Measurements from ENCODE around the gene CADPS. TPM values are rescaled to one million over a fixed set of nuclear protein-coding genes. Genes with fewer than 3 reads are reported as not detected.

CADPS gene
- total and polyA plus RNA-seq, 11 donors: 3.6 to 37.8 (median 12.9) TPM

DNA sequence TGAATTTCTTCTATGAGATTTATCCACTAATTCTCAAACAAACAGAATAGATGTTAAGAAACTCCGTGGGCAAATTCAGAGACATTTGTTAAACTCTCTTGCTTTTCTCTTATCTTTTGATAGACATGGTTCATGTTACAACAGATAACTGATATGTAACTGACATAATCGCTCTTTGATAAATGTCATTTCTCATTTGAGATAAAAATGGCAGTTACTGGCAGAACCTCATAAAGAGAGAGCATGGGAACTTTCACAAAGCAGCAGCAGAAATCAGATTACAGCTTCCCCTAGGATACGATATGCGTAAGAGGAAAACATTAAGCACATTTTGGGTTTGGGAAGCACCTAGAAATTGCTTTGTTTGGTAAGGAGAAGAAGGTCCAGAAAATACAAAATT is 126.1 kb downstream of the CADPS start:
- TF ChIP-seq POLR2A (IDR thresholded peaks at IDR 0.05) (no peak), CTCF (IDR thresholded peaks at IDR 0.05) (no peak)
- Histone ChIP-seq H3K36me3 (no peaks in the 10 kb centered on the region), H3K27me3 (no peaks in the 10 kb centered on the region), H3K4me3 (no peak overlapping the region), H3K4me1 (peaks cover 0 to 3% (median 0%) of the 10 kb centered on the region in 12 donors), H3K9me3 (no peaks in the 10 kb centered on the region), H3K27ac (no peak overlapping the region)
- ATAC-seq (no peak), DNase-seq (no peak)
- intact Hi-C loops (cut with DNase I): no loop called here
- 42 to 56% (median 46%) methylated on average over 4 of the region's 4 CpGs for WGBS, 4 donors

GRCh38 chr3:62737449-62737848 is 137.8 kb downstream of the CADPS start:
- no peak overlapping the region for H3K4me3 ChIP-seq
- H3K4me1 ChIP-seq: no peaks in the 10 kb centered on the region
- peaks cover 0 to 8% (median 0%) of the 10 kb centered on the region in 12 donors for H3K9me3 ChIP-seq
- intact Hi-C loops (cut with DNase I): no loop called here
- ATAC-seq: no peak
- no peaks in the 10 kb centered on the region for H3K36me3 ChIP-seq
- DNase-seq: no peak
- no peak overlapping the region for H3K27ac ChIP-seq
- no peaks in the 10 kb centered on the region for H3K27me3 ChIP-seq
- TF ChIP-seq POLR2A (IDR thresholded peaks at IDR 0.05) (no peak), CTCF (IDR thresholded peaks at IDR 0.05) (no peak)
- WGBS, 4 donors: 60 to 77% (median 62%) methylated on average over 3 of the region's 3 CpGs

- Histone ChIP-seq H3K27me3 (no peaks in the 10 kb centered on the region), H3K36me3 (no peaks in the 10 kb centered on the region), H3K9me3 (peaks cover 0 to 8% (median 0%) of the 10 kb centered on the region in 12 donors), H3K4me1 (no peaks in the 10 kb centered on the region), H3K27ac (no peak overlapping the region), H3K4me3 (no peak overlapping the region)
- ATAC-seq: no peak
- intact Hi-C loops (cut with DNase I): no loop called here
- no peak for DNase-seq
- no peak for TF ChIP-seq POLR2A (IDR thresholded peaks at IDR 0.05)
- WGBS, 4 donors: 94 to 100% (median 97%) methylated on average over 1 of the region's 1 CpG
Measured at GRCh38 chr3:62735510-62735909, 139.7 kb downstream of the CADPS start.

DNA sequence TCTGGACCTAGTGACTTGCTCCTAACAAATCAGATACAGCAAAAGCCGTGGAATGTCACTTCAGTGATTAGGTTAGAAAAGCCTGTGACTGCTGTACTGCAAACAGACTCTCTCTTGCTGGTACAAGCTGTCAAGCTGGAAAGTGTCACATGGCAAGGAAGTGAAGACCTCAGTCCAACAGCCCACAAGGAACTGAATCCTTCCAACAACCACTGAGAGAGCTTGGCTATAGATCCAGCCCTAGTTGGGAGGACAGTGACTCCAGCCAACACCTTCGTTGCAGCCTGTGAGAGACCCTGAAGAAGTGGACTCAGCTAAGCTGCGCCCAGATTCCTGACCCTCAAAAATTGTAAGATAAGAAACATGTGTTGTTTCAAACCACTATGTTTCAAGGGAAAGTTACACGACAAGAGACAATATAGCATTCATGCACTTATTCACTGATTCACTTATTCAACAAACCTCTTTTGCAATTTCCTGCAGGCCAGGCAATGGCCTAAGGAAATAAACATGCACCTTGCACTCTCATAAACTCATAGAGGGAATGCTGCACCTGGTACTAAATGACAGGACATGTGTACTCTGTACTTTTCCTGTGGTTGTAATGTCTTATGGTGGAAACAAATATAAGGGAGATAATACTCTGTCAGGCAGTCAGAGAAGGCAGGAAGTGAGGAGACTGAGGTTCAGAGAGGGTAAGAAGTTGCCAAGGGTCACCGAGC is 142.9 kb downstream of the CADPS start:
- Histone ChIP-seq H3K4me1 (peaks cover 0 to 10% (median 0%) of the 10 kb centered on the region in 12 donors), H3K27me3 (no peaks in the 10 kb centered on the region), H3K9me3 (no peaks in the 10 kb centered on the region), H3K4me3 (no peak overlapping the region), H3K36me3 (no peaks in the 10 kb centered on the region), H3K27ac (no peak overlapping the region)
- intact Hi-C loops (cut with DNase I): no loop called here
- DNase-seq (no peak), ATAC-seq (no peak)
- 75 to 92% (median 80%) methylated on average over 5 of the region's 5 CpGs for WGBS, 4 donors
- TF ChIP-seq CTCF (IDR thresholded peaks at IDR 0.05): no peak

- TF ChIP-seq POLR2A (IDR thresholded peaks at IDR 0.05) (no peak), CTCF (IDR thresholded peaks at IDR 0.05) (no peak)
- no peak for ATAC-seq
- intact Hi-C loops (cut with DNase I): no loop called here
- WGBS, 4 donors: 71 to 82% (median 77%) methylated on average over 5 of the region's 5 CpGs
- Histone ChIP-seq H3K27me3 (no peaks in the 10 kb centered on the region), H3K4me1 (peaks cover 0 to 10% (median 0%) of the 10 kb centered on the region in 12 donors), H3K9me3 (no peaks in the 10 kb centered on the region), H3K4me3 (no peak overlapping the region), H3K27ac (no peak overlapping the region), H3K36me3 (no peaks in the 10 kb centered on the region)
- DNase-seq: no peak
Measured at GRCh38 chr3:62727981-62728380, 147.2 kb downstream of the CADPS start.
